ENCODE results near the gene TMEFF2.

DNA sequence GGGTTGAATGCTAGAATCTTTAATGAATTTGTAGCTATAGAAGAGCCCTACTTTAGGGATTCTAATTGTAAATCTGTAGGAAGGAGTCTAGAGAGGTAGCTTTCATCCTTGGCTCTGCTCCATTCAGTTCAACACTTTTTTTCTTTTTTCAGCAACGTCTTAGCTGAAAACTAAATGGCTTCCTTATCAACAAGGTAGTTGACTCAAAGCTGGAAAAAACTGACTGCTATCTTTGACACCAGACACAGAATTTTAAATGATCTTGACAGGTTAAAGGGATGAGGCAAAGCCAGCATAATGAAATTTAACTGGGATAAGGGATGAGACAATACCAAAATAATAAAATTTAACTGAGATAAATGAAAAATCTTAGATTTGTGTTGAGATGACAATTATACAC, 54.9 kb downstream of the TMEFF2 start:
- no peak for TF ChIP-seq YY1 (IDR thresholded peaks at IDR 0.05; ENCODE audit: insufficient read depth, insufficient read length)
- no peak for TF ChIP-seq ZNF274 (IDR thresholded peaks at IDR 0.05; ENCODE audit: low read depth, low read length)

Measured in NT2/D1 (cell line).